ENCODE measurements around the gene RIPK4. TPM values are rescaled to one million over a fixed set of nuclear protein-coding genes. Genes with fewer than 3 reads are reported as not detected.

RIPK4 gene
- total RNA-seq, 3 donors from 2014 or later, result 15.7 to 30.3 TPM; not detected in 1

DNA sequence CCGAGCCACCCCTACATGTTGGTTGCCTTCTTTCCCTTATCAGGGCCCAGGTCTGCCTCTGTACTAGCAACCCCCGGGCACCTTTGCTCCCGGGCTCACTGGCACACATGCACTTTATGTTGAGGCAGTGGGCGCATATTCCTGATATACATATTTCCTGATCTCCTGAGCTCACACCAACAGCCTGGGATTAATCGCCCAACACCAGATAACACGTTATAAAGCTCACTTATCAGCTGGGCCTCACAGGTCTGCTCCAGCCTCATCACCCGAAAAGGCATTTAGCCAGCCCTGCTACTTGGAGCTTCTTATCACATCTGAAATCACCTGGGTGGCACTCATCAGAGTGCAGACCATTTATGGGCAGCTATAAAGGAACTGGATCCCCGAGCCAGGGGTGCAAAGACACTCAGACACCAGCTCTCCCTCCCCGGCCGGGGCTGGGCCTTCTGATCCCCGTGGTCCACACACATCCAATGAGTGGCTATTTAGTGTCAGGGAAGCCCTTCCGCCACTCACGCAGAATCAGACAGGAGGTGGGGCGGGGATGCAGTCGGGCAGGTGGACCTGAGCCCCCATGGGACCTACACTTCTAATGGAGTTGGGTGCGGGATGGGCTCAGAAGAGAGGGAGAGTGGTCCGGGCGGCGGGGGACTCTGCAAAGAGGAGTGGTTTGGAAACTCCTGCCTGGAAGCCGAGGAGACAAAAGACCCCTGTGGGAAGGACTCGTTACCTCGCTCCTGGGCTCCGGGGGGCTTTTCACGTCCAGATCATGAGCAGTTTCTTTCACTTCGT lies 21.6 kb downstream of the RIPK4 start:
- TF ChIP-seq, protein P1, sequence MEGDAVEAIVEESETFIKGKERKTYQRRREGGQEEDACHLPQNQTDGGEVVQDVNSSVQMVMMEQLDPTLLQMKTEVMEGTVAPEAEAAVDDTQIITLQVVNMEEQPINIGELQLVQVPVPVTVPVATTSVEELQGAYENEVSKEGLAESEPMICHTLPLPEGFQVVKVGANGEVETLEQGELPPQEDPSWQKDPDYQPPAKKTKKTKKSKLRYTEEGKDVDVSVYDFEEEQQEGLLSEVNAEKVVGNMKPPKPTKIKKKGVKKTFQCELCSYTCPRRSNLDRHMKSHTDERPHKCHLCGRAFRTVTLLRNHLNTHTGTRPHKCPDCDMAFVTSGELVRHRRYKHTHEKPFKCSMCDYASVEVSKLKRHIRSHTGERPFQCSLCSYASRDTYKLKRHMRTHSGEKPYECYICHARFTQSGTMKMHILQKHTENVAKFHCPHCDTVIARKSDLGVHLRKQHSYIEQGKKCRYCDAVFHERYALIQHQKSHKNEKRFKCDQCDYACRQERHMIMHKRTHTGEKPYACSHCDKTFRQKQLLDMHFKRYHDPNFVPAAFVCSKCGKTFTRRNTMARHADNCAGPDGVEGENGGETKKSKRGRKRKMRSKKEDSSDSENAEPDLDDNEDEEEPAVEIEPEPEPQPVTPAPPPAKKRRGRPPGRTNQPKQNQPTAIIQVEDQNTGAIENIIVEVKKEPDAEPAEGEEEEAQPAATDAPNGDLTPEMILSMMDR (IDR thresholded peaks at IDR 0.05), result no peak
- TF ChIP-seq POLR2A (IDR thresholded peaks at IDR 0.05), result no peak
- TF ChIP-seq POLR2AphosphoS5 (IDR thresholded peaks at IDR 0.05), result no peak

DNA sequence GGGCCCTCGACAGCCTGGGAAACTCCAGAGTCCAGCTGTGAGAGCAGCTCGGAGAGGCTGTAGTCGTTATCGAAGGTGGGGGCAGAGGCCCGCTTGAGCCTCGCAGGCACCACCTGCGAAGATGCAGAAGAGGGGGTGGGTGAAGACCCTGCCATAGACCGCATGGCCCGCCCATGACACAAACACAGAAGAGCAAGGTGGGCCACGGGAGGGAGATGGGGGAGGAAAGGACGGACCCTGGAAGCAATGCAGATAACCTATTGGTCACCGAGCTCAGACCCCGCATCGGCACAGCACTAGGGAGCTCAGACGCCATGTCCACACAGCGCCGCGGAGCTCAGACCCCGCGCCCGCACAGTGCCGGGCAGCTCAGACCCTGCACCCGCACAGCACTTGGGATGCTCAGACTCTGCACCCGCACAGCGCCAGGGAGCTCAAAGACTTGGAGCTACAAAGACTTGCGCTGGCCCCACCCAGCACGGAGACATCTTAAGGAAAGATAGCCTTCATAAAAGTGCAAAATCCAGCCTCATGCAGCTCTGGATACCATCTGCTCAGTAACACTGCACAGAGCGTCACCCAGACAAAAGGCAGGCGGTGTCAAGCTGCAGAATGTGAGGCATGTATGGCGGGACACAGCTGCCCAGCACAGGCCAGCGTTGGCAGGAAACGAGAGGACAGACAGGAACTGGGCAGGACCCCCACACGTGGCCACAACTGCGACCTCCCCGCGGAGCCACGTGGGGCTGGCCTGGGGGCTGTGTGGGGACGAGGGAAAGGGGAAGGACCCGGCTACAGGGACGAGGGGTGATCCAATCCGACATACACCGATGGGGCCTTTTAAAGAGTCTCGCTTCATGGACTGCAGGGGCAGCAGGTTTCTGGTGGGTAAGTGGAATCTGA lies 22.6 kb downstream of the RIPK4 start:
- DNase-seq (ENCODE audit: low spot score in 2 of 2), result no peak
- no peak overlapping the region for H3K27ac ChIP-seq
- no peak overlapping the region for H3K4me3 ChIP-seq
- no peaks in the 10 kb centered on the region for H3K4me1 ChIP-seq
- TF ChIP-seq POLR2A (IDR thresholded peaks at IDR 0.05) (no peak), POLR2AphosphoS5 (IDR thresholded peaks at IDR 0.05) (no peak)
- TF ChIP-seq, protein P1 (IDR thresholded peaks at IDR 0.05), result no peak
- intact Hi-C loops (cut with DNase I; ENCODE audit: low total_unique reads), result no loop called here
- H3K36me3 ChIP-seq, result peaks cover 5% of the 10 kb centered on the region
- H3K27me3 ChIP-seq, result no peaks in the 10 kb centered on the region
- H3K9me3 ChIP-seq, result no peaks in the 10 kb centered on the region

More for the DNA sequence above, 21.6 kb downstream of the RIPK4 start:
- Histone ChIP-seq H3K4me3 (no peak overlapping the region), H3K27me3 (no peaks in the 10 kb centered on the region), H3K9me3 (no peaks in the 10 kb centered on the region), H3K27ac (no peak overlapping the region), H3K4me1 (no peaks in the 10 kb centered on the region), H3K36me3 (peaks cover 3% of the 10 kb centered on the region)
- no peak for DNase-seq (ENCODE audit: low spot score in 2 of 2)
- intact Hi-C loops (cut with DNase I; ENCODE audit: low total_unique reads), result no loop called here

DNA sequence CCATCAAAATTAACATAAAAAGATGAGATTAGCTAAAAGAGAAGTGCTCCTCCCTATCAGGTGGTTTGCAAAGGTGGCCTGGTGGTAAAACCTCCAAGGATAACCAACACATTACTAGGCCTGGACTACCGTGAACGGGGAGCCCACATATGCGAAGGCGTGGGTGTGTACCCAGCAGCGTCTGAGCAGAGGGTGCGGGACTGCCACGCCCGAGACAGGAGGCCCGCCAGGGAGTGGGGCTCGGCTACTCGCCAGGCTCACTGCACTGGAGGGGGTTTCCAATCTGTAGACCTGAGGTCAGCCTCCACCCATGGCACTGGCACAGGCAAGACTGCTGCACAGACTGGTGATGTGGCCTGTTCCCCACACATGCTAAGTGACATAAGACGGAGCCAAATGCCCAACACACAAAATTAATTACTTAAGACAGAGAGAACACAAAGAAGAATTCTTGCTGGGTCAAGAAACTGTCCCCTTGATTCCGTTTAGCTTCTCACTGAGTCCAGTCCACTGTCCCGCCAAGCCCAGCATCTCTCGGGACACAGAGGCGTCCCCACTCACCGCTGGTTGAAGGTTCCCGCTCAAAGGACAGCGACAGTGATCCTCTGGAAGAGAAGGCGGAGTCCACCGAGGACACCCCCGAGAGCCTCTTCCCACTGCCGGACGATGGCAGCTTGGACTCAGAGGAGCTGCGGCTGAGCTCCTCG lies 23.4 kb downstream of the RIPK4 start:
- TF ChIP-seq, protein P1 (IDR thresholded peaks at IDR 0.05), result no peak
- TF ChIP-seq POLR2A (IDR thresholded peaks at IDR 0.05), result no peak
- no peak for TF ChIP-seq POLR2AphosphoS5 (IDR thresholded peaks at IDR 0.05)
- Histone ChIP-seq H3K9me3 (peaks cover 0 to 2% of the 10 kb centered on the region in 2 donors), H3K4me1 (no peaks in the 10 kb centered on the region), H3K4me3 (no peak overlapping the region), H3K27me3 (no peaks in the 10 kb centered on the region), H3K36me3 (peaks cover 5% of the 10 kb centered on the region), H3K27ac (no peak overlapping the region)
- intact Hi-C loops (cut with DNase I; ENCODE audit: low total_unique reads), result no loop called here
- DNase-seq (ENCODE audit: low spot score in 2 of 2), result no peak

DNA sequence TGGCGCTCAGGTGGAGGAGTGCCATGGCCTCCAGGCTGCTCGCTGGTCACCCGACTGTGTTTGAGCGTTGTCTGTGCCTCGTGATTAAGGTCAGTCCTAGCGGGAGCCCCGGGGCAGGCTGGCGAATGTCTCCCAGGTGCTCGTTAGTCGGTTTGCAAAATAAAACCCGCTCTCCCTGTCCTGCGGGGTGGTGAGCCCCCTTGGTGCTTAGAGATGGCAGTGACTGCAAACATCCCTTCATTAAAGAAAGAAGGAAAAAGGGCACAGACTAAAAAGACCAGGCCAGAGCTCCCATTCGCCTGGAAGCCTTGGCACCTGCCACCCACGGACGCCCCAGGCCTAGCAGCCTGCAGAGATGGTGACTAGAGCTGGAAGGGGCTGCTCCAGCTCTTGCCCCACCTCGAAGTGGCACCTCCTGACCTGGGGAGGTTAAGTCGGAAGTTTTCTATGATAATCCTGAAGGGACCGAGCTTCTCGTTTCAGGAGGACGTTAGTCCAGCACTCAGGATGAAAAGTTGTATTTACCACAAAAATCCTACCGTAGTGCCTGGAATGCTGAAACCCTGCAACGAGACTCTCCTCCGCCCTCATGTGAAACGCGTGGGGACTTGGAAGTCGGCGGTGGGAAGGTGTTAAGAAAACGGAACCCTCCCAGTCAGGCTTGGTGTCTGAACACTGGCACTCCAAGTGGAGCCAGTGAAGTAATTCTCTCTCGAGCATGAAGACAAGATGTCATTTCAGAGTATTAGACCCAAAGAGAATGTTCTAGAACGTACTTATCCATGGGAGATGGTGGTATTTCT lies 24.6 kb downstream of the RIPK4 start:
- no peak for DNase-seq (ENCODE audit: low spot score in 2 of 2)
- Histone ChIP-seq H3K9me3 (peaks cover 10 to 11% of the 10 kb centered on the region in 2 donors), H3K4me3 (no peak overlapping the region), H3K27ac (no peak overlapping the region), H3K4me1 (no peaks in the 10 kb centered on the region), H3K27me3 (no peaks in the 10 kb centered on the region), H3K36me3 (peaks cover 5% of the 10 kb centered on the region)
- TF ChIP-seq, protein P1 (IDR thresholded peaks at IDR 0.05), result no peak
- TF ChIP-seq POLR2AphosphoS5 (IDR thresholded peaks at IDR 0.05) (no peak), POLR2A (IDR thresholded peaks at IDR 0.05) (no peak)
- intact Hi-C loops (cut with DNase I; ENCODE audit: low total_unique reads), result no loop called here

All from breast epithelium (tissue), 4 donors.